Measurements from ENCODE around the gene CORIN.

CORIN gene

GRCh38 chr4:47642985-47643760 lies 194.7 kb downstream of the CORIN start:
- no peak for DNase-seq (ENCODE audit: low spot score in 2 of 2)
- Mint-ChIP-seq H3K9me3 (no peaks in the 10 kb centered on the region), H3K4me1 (no peaks in the 10 kb centered on the region), H3K27ac (no peak overlapping the region), H3K36me3 (no peaks in the 10 kb centered on the region), H3K4me3 (no peak overlapping the region)
- no peak for ATAC-seq

GRCh38 chr4:47642191-47642830 lies 195.6 kb downstream of the CORIN start:
- no peak for DNase-seq (ENCODE audit: low spot score in 2 of 2)
- H3K4me1 Mint-ChIP-seq = no peaks in the 10 kb centered on the region
- no peak for ATAC-seq
- no peak overlapping the region for H3K27ac Mint-ChIP-seq
- H3K4me3 Mint-ChIP-seq = no peak overlapping the region
- H3K36me3 Mint-ChIP-seq = no peaks in the 10 kb centered on the region
- H3K9me3 Mint-ChIP-seq = no peaks in the 10 kb centered on the region

GRCh38 chr4:47641755-47642154 lies 196.1 kb downstream of the CORIN start:
- no peak overlapping the region for H3K27ac Mint-ChIP-seq
- peaks cover 3% of the 10 kb centered on the region for H3K9me3 Mint-ChIP-seq
- ATAC-seq = no peak
- no peaks in the 10 kb centered on the region for H3K36me3 Mint-ChIP-seq
- no peak overlapping the region for H3K4me3 Mint-ChIP-seq
- no peak for DNase-seq (ENCODE audit: low spot score in 2 of 2)
- H3K4me1 Mint-ChIP-seq = no peaks in the 10 kb centered on the region

- peaks cover 3% of the 10 kb centered on the region for H3K9me3 Mint-ChIP-seq
Observed at GRCh38 chr4:47640911-47641310, 197.0 kb downstream of the CORIN start.

GRCh38 chr4:47639531-47639930 lies 198.3 kb downstream of the CORIN start:
- ATAC-seq = no peak
- H3K4me1 Mint-ChIP-seq = no peaks in the 10 kb centered on the region
- H3K9me3 Mint-ChIP-seq = peaks cover 3% of the 10 kb centered on the region
- no peak overlapping the region for H3K27ac Mint-ChIP-seq
- no peak for DNase-seq (ENCODE audit: low spot score in 2 of 2)
- H3K4me3 Mint-ChIP-seq = no peak overlapping the region
- no peaks in the 10 kb centered on the region for H3K36me3 Mint-ChIP-seq

More at GRCh38 chr4:47640911-47641310, 197.0 kb downstream of the CORIN start:
- DNase-seq (ENCODE audit: low spot score in 2 of 2) (no peak), ATAC-seq (no peak)
- Mint-ChIP-seq H3K4me1 (no peaks in the 10 kb centered on the region), H3K36me3 (no peaks in the 10 kb centered on the region), H3K27ac (no peak overlapping the region), H3K4me3 (no peak overlapping the region)

GRCh38 chr4:47631161-47631560 lies 206.7 kb downstream of the CORIN start:
- no peak for DNase-seq (ENCODE audit: low spot score in 2 of 2)
- Mint-ChIP-seq H3K4me3 (no peak overlapping the region), H3K36me3 (no peaks in the 10 kb centered on the region), H3K4me1 (no peaks in the 10 kb centered on the region), H3K27ac (no peak overlapping the region), H3K9me3 (no peaks in the 10 kb centered on the region)
- no peak for ATAC-seq

- no peak for ATAC-seq
- Mint-ChIP-seq H3K36me3 (no peaks in the 10 kb centered on the region), H3K27ac (no peak overlapping the region), H3K9me3 (no peaks in the 10 kb centered on the region), H3K4me1 (no peaks in the 10 kb centered on the region), H3K4me3 (no peak overlapping the region)
- no peak for DNase-seq (ENCODE audit: low spot score in 2 of 2)
Observed at GRCh38 chr4:47624031-47624441, 213.8 kb downstream of the CORIN start.

GRCh38 chr4:47621181-47621580 lies 216.7 kb downstream of the CORIN start:
- DNase-seq (ENCODE audit: low spot score in 2 of 2) (no peak), ATAC-seq (no peak)
- no peaks in the 10 kb centered on the region for H3K36me3 Mint-ChIP-seq
- no peak overlapping the region for H3K27ac Mint-ChIP-seq
- H3K9me3 Mint-ChIP-seq = no peaks in the 10 kb centered on the region
- H3K4me1 Mint-ChIP-seq = no peaks in the 10 kb centered on the region
- no peak overlapping the region for H3K4me3 Mint-ChIP-seq

GRCh38 chr4:47619691-47620090 lies 218.2 kb downstream of the CORIN start:
- H3K4me1 Mint-ChIP-seq = no peaks in the 10 kb centered on the region
- ATAC-seq (no peak), DNase-seq (ENCODE audit: low spot score in 2 of 2) (no peak)
- no peak overlapping the region for H3K27ac Mint-ChIP-seq
- no peak overlapping the region for H3K4me3 Mint-ChIP-seq
- no peaks in the 10 kb centered on the region for H3K9me3 Mint-ChIP-seq
- no peaks in the 10 kb centered on the region for H3K36me3 Mint-ChIP-seq

GRCh38 chr4:47617607-47618006 lies 220.3 kb downstream of the CORIN start:
- Mint-ChIP-seq H3K36me3 (no peaks in the 10 kb centered on the region), H3K4me3 (no peak overlapping the region), H3K9me3 (no peaks in the 10 kb centered on the region), H3K4me1 (no peaks in the 10 kb centered on the region), H3K27ac (no peak overlapping the region)
- ATAC-seq (no peak), DNase-seq (ENCODE audit: low spot score in 2 of 2) (no peak)

GRCh38 chr4:47615385-47615784 lies 222.5 kb downstream of the CORIN start:
- Mint-ChIP-seq H3K36me3 (no peaks in the 10 kb centered on the region), H3K4me3 (no peak overlapping the region), H3K27ac (no peak overlapping the region), H3K9me3 (no peaks in the 10 kb centered on the region), H3K4me1 (no peaks in the 10 kb centered on the region)
- ATAC-seq (no peak), DNase-seq (ENCODE audit: low spot score in 2 of 2) (no peak)

- Mint-ChIP-seq H3K9me3 (no peaks in the 10 kb centered on the region), H3K36me3 (no peaks in the 10 kb centered on the region), H3K27ac (no peak overlapping the region), H3K4me3 (no peak overlapping the region), H3K4me1 (no peaks in the 10 kb centered on the region)
- no peak for ATAC-seq
- DNase-seq (ENCODE audit: low spot score in 2 of 2) = no peak
Observed at GRCh38 chr4:47612116-47613023, 225.5 kb downstream of the CORIN start.

- Mint-ChIP-seq H3K27ac (no peak overlapping the region), H3K4me3 (no peak overlapping the region), H3K4me1 (no peaks in the 10 kb centered on the region), H3K36me3 (no peaks in the 10 kb centered on the region), H3K9me3 (no peaks in the 10 kb centered on the region)
- no peak for ATAC-seq
- no peak for DNase-seq (ENCODE audit: low spot score in 2 of 2)
Observed at GRCh38 chr4:47606482-47606881, 231.4 kb downstream of the CORIN start.

GRCh38 chr4:47598896-47599295 lies 239.0 kb downstream of the CORIN start:
- H3K36me3 Mint-ChIP-seq = no peaks in the 10 kb centered on the region
- no peaks in the 10 kb centered on the region for H3K9me3 Mint-ChIP-seq
- DNase-seq (ENCODE audit: low spot score in 2 of 2) = no peak
- no peaks in the 10 kb centered on the region for H3K4me1 Mint-ChIP-seq
- no peak overlapping the region for H3K27ac Mint-ChIP-seq
- no peak overlapping the region for H3K4me3 Mint-ChIP-seq
- ATAC-seq = no peak

- Mint-ChIP-seq H3K4me3 (no peak overlapping the region), H3K9me3 (no peaks in the 10 kb centered on the region), H3K4me1 (no peaks in the 10 kb centered on the region), H3K36me3 (no peaks in the 10 kb centered on the region), H3K27ac (no peak overlapping the region)
- no peak for ATAC-seq
- no peak for DNase-seq (ENCODE audit: low spot score in 2 of 2)
Observed at GRCh38 chr4:47598320-47598719, 239.5 kb downstream of the CORIN start.

Data from stimulated activated effector memory CD8-positive, alpha-beta T cell treated with anti-CD3 and anti-CD28 coated beads, Interleukin-12 subunit alpha, Interleukin-12 subunit beta, amount 100 ng/mL, for 72 hours (primary cell).